ENCODE data around the gene CDH4. TPM values are rescaled to one million over a fixed set of nuclear protein-coding genes. Genes with fewer than 3 reads are reported as not detected.

The CDH4 gene
- total RNA-seq, 3 donors from 2014 or later (not counting 1 experiment from before 2014, with no cell fraction given): 0.18 TPM; not detected in 2

GRCh38 chr20:61812121-61812844, 560.2 kb downstream of the CDH4 start:
- intact Hi-C loops (cut with micrococcal nuclease): no loop called here
- no peak for DNase-seq
- Histone ChIP-seq H3K4me3 (ENCODE audit: low read length) (no peak overlapping the region), H3K27ac (ENCODE audit: low read length) (no peak overlapping the region), H3K9me3 (ENCODE audit: control insufficient read depth, insufficient read depth, low read length) (peaks cover 5% of the 10 kb centered on the region), H3K4me1 (ENCODE audit: control insufficient read depth, insufficient read depth, low read length) (no peaks in the 10 kb centered on the region), H3K36me3 (ENCODE audit: control insufficient read depth, insufficient read depth, low read length) (no peaks in the 10 kb centered on the region), H3K27me3 (ENCODE audit: control insufficient read depth, insufficient read depth, low read length) (no peaks in the 10 kb centered on the region)
- TF ChIP-seq, protein P1, sequence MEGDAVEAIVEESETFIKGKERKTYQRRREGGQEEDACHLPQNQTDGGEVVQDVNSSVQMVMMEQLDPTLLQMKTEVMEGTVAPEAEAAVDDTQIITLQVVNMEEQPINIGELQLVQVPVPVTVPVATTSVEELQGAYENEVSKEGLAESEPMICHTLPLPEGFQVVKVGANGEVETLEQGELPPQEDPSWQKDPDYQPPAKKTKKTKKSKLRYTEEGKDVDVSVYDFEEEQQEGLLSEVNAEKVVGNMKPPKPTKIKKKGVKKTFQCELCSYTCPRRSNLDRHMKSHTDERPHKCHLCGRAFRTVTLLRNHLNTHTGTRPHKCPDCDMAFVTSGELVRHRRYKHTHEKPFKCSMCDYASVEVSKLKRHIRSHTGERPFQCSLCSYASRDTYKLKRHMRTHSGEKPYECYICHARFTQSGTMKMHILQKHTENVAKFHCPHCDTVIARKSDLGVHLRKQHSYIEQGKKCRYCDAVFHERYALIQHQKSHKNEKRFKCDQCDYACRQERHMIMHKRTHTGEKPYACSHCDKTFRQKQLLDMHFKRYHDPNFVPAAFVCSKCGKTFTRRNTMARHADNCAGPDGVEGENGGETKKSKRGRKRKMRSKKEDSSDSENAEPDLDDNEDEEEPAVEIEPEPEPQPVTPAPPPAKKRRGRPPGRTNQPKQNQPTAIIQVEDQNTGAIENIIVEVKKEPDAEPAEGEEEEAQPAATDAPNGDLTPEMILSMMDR (IDR thresholded peaks at IDR 0.05): no peak
- H3K4me1 Mint-ChIP-seq: no peaks in the 10 kb centered on the region
- no peaks in the 10 kb centered on the region for H3K9me3 Mint-ChIP-seq
- H3K27ac Mint-ChIP-seq: no peak overlapping the region
- 77% methylated on average over 13 of the region's 15 CpGs for WGBS (ENCODE audit: insufficient coverage)
- no peak for ATAC-seq
- no peaks in the 10 kb centered on the region for H3K27me3 Mint-ChIP-seq (ENCODE audit: low read depth in 2 of 2)
- no peak overlapping the region for H3K4me3 Mint-ChIP-seq
- H3K36me3 Mint-ChIP-seq: no peaks in the 10 kb centered on the region

GRCh38 chr20:61812845-61813485, 560.9 kb downstream of the CDH4 start:
- no peaks in the 10 kb centered on the region for H3K4me1 Mint-ChIP-seq
- Histone ChIP-seq H3K36me3 (ENCODE audit: control insufficient read depth, insufficient read depth, low read length) (no peaks in the 10 kb centered on the region), H3K27me3 (ENCODE audit: control insufficient read depth, insufficient read depth, low read length) (no peaks in the 10 kb centered on the region), H3K9me3 (ENCODE audit: control insufficient read depth, insufficient read depth, low read length) (peaks cover 5% of the 10 kb centered on the region), H3K4me1 (ENCODE audit: control insufficient read depth, insufficient read depth, low read length) (no peaks in the 10 kb centered on the region), H3K4me3 (ENCODE audit: low read length) (no peak overlapping the region), H3K27ac (ENCODE audit: low read length) (no peak overlapping the region)
- H3K27me3 Mint-ChIP-seq (ENCODE audit: low read depth in 2 of 2): no peaks in the 10 kb centered on the region
- H3K27ac Mint-ChIP-seq: no peak overlapping the region
- TF ChIP-seq, protein P1 (IDR thresholded peaks at IDR 0.05): no peak
- DNase-seq: no peak
- H3K9me3 Mint-ChIP-seq: no peaks in the 10 kb centered on the region
- no peak for ATAC-seq
- no peak overlapping the region for H3K4me3 Mint-ChIP-seq
- intact Hi-C loops (cut with micrococcal nuclease): no loop called here
- 88% methylated on average over 14 of the region's 14 CpGs for WGBS (ENCODE audit: insufficient coverage)
- H3K36me3 Mint-ChIP-seq: no peaks in the 10 kb centered on the region

- Mint-ChIP-seq H3K27ac (no peak overlapping the region), H3K27me3 (ENCODE audit: low read depth in 2 of 2) (no peaks in the 10 kb centered on the region), H3K4me3 (no peak overlapping the region), H3K4me1 (no peaks in the 10 kb centered on the region), H3K36me3 (no peaks in the 10 kb centered on the region), H3K9me3 (no peaks in the 10 kb centered on the region)
- WGBS (ENCODE audit: insufficient coverage): 84% methylated on average over 7 of the region's 7 CpGs
- ATAC-seq: no peak
- intact Hi-C loops (cut with micrococcal nuclease): no loop called here
- Histone ChIP-seq H3K4me1 (ENCODE audit: control insufficient read depth, insufficient read depth, low read length) (no peaks in the 10 kb centered on the region), H3K27me3 (ENCODE audit: control insufficient read depth, insufficient read depth, low read length) (no peaks in the 10 kb centered on the region), H3K9me3 (ENCODE audit: control insufficient read depth, insufficient read depth, low read length) (peaks cover 5% of the 10 kb centered on the region), H3K36me3 (ENCODE audit: control insufficient read depth, insufficient read depth, low read length) (no peaks in the 10 kb centered on the region), H3K4me3 (ENCODE audit: low read length) (no peak overlapping the region), H3K27ac (ENCODE audit: low read length) (no peak overlapping the region)
- TF ChIP-seq, protein P1 (IDR thresholded peaks at IDR 0.05): no peak
- DNase-seq: no peak
Measured at GRCh38 chr20:61813791-61814190, 561.7 kb downstream of the CDH4 start.
